NCI-H2196 treated with DMSO at 0.1 percent for 48 hours (cell line): Measurements from ENCODE around the gene TICAM2.
"Not testable (repeated sequence)": the region's sequence is repeated elsewhere in the genome, so short reads cannot be mapped to it uniquely, and the experiment has no call there.

Experiments used
- DNase-seq: peaks from one replicate; lab custom pipeline; 2025; ENCODE audit not compliant: unreplicated experiment; lab: John Stamatoyannopoulos, UW

Gene TICAM2

GRCh38 chr5:115601701-115602590 lies at the start of gene TICAM2:
TICAM2 (minus strand) TSS chr5:115602479; CDS start chr5:115581256, 21,223 bp downstream.
- DNase-seq = peak; percentile 29

GRCh38 chr5:115649541-115649940 lies 47.3 kb upstream of the TICAM2 start:
- DNase-seq = no peak

- no peak for DNase-seq
Observed at GRCh38 chr5:115648056-115648455, 45.8 kb upstream of the TICAM2 start.

GRCh38 chr5:115645386-115645785 lies 43.1 kb upstream of the TICAM2 start:
- not testable (repeated sequence) for DNase-seq

GRCh38 chr5:115644046-115644445 lies 41.8 kb upstream of the TICAM2 start:
- no peak for DNase-seq

- no peak for DNase-seq
Observed at GRCh38 chr5:115641948-115642347, 39.7 kb upstream of the TICAM2 start.

- no peak for DNase-seq
Observed at GRCh38 chr5:115640274-115640673, 38.0 kb upstream of the TICAM2 start.

- no peak for DNase-seq
Observed at GRCh38 chr5:115639377-115639776, 37.1 kb upstream of the TICAM2 start.

GRCh38 chr5:115637507-115637906 lies 35.2 kb upstream of the TICAM2 start:
- DNase-seq = no peak

- DNase-seq = no peak
Observed at GRCh38 chr5:115636008-115636407, 33.7 kb upstream of the TICAM2 start.

- DNase-seq = peak; percentile 73
Observed at GRCh38 chr5:115634343-115635132, 32.3 kb upstream of the TICAM2 start.

- no peak for DNase-seq
Observed at GRCh38 chr5:115629903-115630302, 27.6 kb upstream of the TICAM2 start.

- no peak for DNase-seq
Observed at GRCh38 chr5:115627295-115627865, 25.1 kb upstream of the TICAM2 start.

- DNase-seq = no peak
Observed at GRCh38 chr5:115626445-115626823, 24.2 kb upstream of the TICAM2 start.

GRCh38 chr5:115625579-115626444 lies 23.5 kb upstream of the TICAM2 start, which contains the start of gene TMED7:
TMED7 (minus strand) TSS chr5:115626036; CDS start chr5:115625792, 244 bp downstream.
- DNase-seq = peak; percentile 92

- no peak for DNase-seq
Observed at GRCh38 chr5:115624994-115625393, 22.7 kb upstream of the TICAM2 start.

- no peak for DNase-seq
Observed at GRCh38 chr5:115623658-115624057, 21.4 kb upstream of the TICAM2 start.

- DNase-seq = no peak
Observed at GRCh38 chr5:115621365-115621900, 19.2 kb upstream of the TICAM2 start.

- DNase-seq = no peak
Observed at GRCh38 chr5:115616892-115617291, 14.6 kb upstream of the TICAM2 start.

GRCh38 chr5:115616472-115616871 lies 14.2 kb upstream of the TICAM2 start:
- no peak for DNase-seq
